Upper lobe of right lung (tissue), 1 donor: ENCODE results near the gene ACAN. TPM values are rescaled to one million over a fixed set of nuclear protein-coding genes. Genes with fewer than 3 reads are reported as not detected.

Experiments
- ATAC-seq: fragments of 200-7000 bp; cut with Tn5 transposase; one replicate; pipeline ENCODE4 v1.9.1; 2020; ENCODE audit warnings: mild to moderate bottlenecking, moderate library complexity
- DNase-seq: peaks from one replicate; pipeline ENCODE4 v3.0.0-alpha.2; 2020
- H3K27ac ChIP-seq: fragments of 200-600 bp; one replicate; pipeline ENCODE4 v1.8.0; 2022
- H3K27me3 ChIP-seq: fragments of 200-600 bp; one replicate; pipeline ENCODE4 v1.8.0; 2022; ENCODE audit warnings: mild to moderate bottlenecking
- H3K36me3 ChIP-seq: fragments of 200-600 bp; one replicate; pipeline ENCODE4 v1.8.0; 2022
- H3K4me1 ChIP-seq: fragments of 200-600 bp; one replicate; pipeline ENCODE4 v1.8.0; 2022
- H3K4me3 ChIP-seq: fragments of 200-600 bp; one replicate; pipeline ENCODE4 v1.8.0; 2022; ENCODE audit warnings: mild to moderate bottlenecking
- H3K9me3 ChIP-seq: fragments of 200-600 bp; one replicate; pipeline ENCODE4 v1.8.0; 2022
- CTCF ChIP-seq: fragments of 200-600 bp; IDR thresholded peaks from one replicate; pipeline ENCODE4 v1.8.0; 2022; ENCODE audit warnings: antibody characterized with exemption
- intact Hi-C: fragments of 100-400 bp; cut with DNase I; formaldehyde crosslinking; loops from one replicate; pipeline ENCODE4 v1.11.0; 2022
- total RNA-seq: library from RNA; stranded (reverse); fragmentation: NEBNext Ultra II Directional; extraction: Animal tissue kit (Norgen Biotek cat#: 25700); gene quantifications from one replicate; pipeline ENCODE4 v1.2.1, GENCODE V29; 2021
- donor health status: DM: no; HTN: yes; CAD: no; lungs with severe emphysema.

ACAN gene
- total RNA-seq, 1 donor from 2014 or later: 0.06 TPM

- Histone ChIP-seq H3K9me3 (no peaks in the 10 kb centered on the region), H3K36me3 (no peaks in the 10 kb centered on the region), H3K4me3 (no peak overlapping the region), H3K27me3 (no peaks in the 10 kb centered on the region), H3K4me1 (no peaks in the 10 kb centered on the region), H3K27ac (no peak overlapping the region)
- DNase-seq (no peak), ATAC-seq (no peak)
- intact Hi-C loops: no loop called here
- no peak for TF ChIP-seq CTCF
Measured at GRCh38 chr15:88821993-88822392, 18.8 kb downstream of the ACAN start.

- Histone ChIP-seq H3K27me3 (no peaks in the 10 kb centered on the region), H3K9me3 (no peaks in the 10 kb centered on the region), H3K4me3 (no peak overlapping the region), H3K36me3 (no peaks in the 10 kb centered on the region), H3K4me1 (no peaks in the 10 kb centered on the region), H3K27ac (no peak overlapping the region)
- intact Hi-C loops: no loop called here
- DNase-seq (no peak), ATAC-seq (no peak)
- no peak for TF ChIP-seq CTCF
Measured at GRCh38 chr15:88828791-88829190, 25.6 kb downstream of the ACAN start.

- intact Hi-C loops: no loop called here
- H3K36me3 ChIP-seq: no peaks in the 10 kb centered on the region
- DNase-seq: no peak
- H3K27me3 ChIP-seq: no peaks in the 10 kb centered on the region
- H3K27ac ChIP-seq: no peak overlapping the region
- H3K4me1 ChIP-seq: no peaks in the 10 kb centered on the region
- no peaks in the 10 kb centered on the region for H3K9me3 ChIP-seq
- no peak for TF ChIP-seq CTCF
- no peak overlapping the region for H3K4me3 ChIP-seq
- ATAC-seq: no peak
Measured at GRCh38 chr15:88830016-88830415, 26.8 kb downstream of the ACAN start.

- no peak for DNase-seq
- intact Hi-C loops: no loop called here
- Histone ChIP-seq H3K27me3 (no peaks in the 10 kb centered on the region), H3K27ac (no peak overlapping the region), H3K36me3 (no peaks in the 10 kb centered on the region), H3K4me3 (no peak overlapping the region), H3K9me3 (no peaks in the 10 kb centered on the region), H3K4me1 (no peaks in the 10 kb centered on the region)
- ATAC-seq: no peak
- no peak for TF ChIP-seq CTCF
Measured at GRCh38 chr15:88832820-88833730, 29.8 kb downstream of the ACAN start.

GRCh38 chr15:88833731-88834100 is 30.5 kb downstream of the ACAN start:
- intact Hi-C loops: no loop called here
- ATAC-seq: no peak
- no peak for DNase-seq
- Histone ChIP-seq H3K4me1 (no peaks in the 10 kb centered on the region), H3K27ac (no peak overlapping the region), H3K27me3 (no peaks in the 10 kb centered on the region), H3K36me3 (no peaks in the 10 kb centered on the region), H3K9me3 (no peaks in the 10 kb centered on the region), H3K4me3 (no peak overlapping the region)
- TF ChIP-seq CTCF: no peak
